GM18519 (cell line): Measurements from ENCODE around the gene CPNE4.

Experiments used
- ATAC-seq: cut with Tn5 transposase; IDR thresholded peaks from one replicate; pipeline ENCODE4 v1.9.1; 2021; ENCODE audit warnings: mild to moderate bottlenecking, moderate library complexity; ENCODE audit not compliant: unreplicated experiment, low FRiP score

The CPNE4 gene

GRCh38 chr3:132017137-132017536 is 17.7 kb downstream of the CPNE4 start:
- no peak for ATAC-seq

GRCh38 chr3:132016061-132017041 is 18.5 kb downstream of the CPNE4 start:
- no peak for ATAC-seq

- ATAC-seq: no peak
These were observed 20.7 kb downstream of the CPNE4 start for GRCh38 chr3:132014105-132014504.

- ATAC-seq: no peak
These were observed 25.6 kb downstream of the CPNE4 start for GRCh38 chr3:132009241-132009640.

GRCh38 chr3:132008837-132009236 is 26.0 kb downstream of the CPNE4 start:
- ATAC-seq: no peak

GRCh38 chr3:132007617-132008016 is 27.2 kb downstream of the CPNE4 start:
- ATAC-seq: no peak

GRCh38 chr3:132006605-132007204 is 28.1 kb downstream of the CPNE4 start:
- no peak for ATAC-seq

GRCh38 chr3:132004571-132004970 is 30.2 kb downstream of the CPNE4 start:
- no peak for ATAC-seq

GRCh38 chr3:132003685-132004084 is 31.1 kb downstream of the CPNE4 start:
- no peak for ATAC-seq

- ATAC-seq: no peak
These were observed 32.8 kb downstream of the CPNE4 start for GRCh38 chr3:132001999-132002398.

- no peak for ATAC-seq
These were observed 33.8 kb downstream of the CPNE4 start for GRCh38 chr3:132001036-132001435.

GRCh38 chr3:131998027-131998426 is 36.8 kb downstream of the CPNE4 start:
- no peak for ATAC-seq

GRCh38 chr3:131995891-131996290 is 38.9 kb downstream of the CPNE4 start:
- ATAC-seq: no peak

GRCh38 chr3:131989318-131989717 is 45.5 kb downstream of the CPNE4 start:
- ATAC-seq: no peak

- no peak for ATAC-seq
These were observed 46.6 kb downstream of the CPNE4 start for GRCh38 chr3:131988209-131988608.

GRCh38 chr3:131983689-131984088 is 51.1 kb downstream of the CPNE4 start:
- no peak for ATAC-seq

GRCh38 chr3:131981323-131981722 is 53.5 kb downstream of the CPNE4 start:
- no peak for ATAC-seq

GRCh38 chr3:131976448-131976847 is 58.4 kb downstream of the CPNE4 start:
- ATAC-seq: no peak

- no peak for ATAC-seq
These were observed 59.8 kb downstream of the CPNE4 start for GRCh38 chr3:131975047-131975446.

- no peak for ATAC-seq
These were observed 61.1 kb downstream of the CPNE4 start for GRCh38 chr3:131973731-131974130.

GRCh38 chr3:131972550-131972949 is 62.3 kb downstream of the CPNE4 start:
- ATAC-seq: no peak

- no peak for ATAC-seq
These were observed 62.7 kb downstream of the CPNE4 start for GRCh38 chr3:131972091-131972490.
